HG03280 (cell line): ENCODE results near the gene AGO3.

ENCODE experiments used
- ATAC-seq: cut with Tn5 transposase; IDR thresholded peaks from one replicate; pipeline ENCODE4 v1.9.1; 2021; ENCODE audit warnings: mild to moderate bottlenecking, moderate library complexity; ENCODE audit not compliant: unreplicated experiment

The AGO3 gene

DNA sequence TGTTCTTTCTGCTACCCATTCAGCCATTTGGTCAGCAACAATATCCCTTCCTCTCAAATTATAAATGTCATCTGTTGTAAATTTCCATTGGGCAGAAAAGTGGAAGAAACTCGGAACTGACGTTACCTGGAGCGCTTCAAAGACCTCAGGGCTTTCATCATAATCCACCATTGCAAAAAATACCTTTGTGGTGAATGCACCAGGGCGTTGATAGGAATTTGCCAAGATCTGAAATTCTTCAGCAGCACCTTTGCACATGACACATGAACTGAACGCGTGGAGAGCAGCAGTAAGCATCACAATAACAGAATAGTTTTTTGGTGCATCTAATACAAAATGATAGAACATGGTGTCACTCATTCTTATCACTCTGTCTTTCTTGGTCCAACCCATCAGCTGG lies 149.9 kb downstream of the AGO3 start:
- no peak for ATAC-seq

- ATAC-seq: no peak
Observed at GRCh38 chr1:36081926-36082485, 151.1 kb downstream of the AGO3 start.

DNA sequence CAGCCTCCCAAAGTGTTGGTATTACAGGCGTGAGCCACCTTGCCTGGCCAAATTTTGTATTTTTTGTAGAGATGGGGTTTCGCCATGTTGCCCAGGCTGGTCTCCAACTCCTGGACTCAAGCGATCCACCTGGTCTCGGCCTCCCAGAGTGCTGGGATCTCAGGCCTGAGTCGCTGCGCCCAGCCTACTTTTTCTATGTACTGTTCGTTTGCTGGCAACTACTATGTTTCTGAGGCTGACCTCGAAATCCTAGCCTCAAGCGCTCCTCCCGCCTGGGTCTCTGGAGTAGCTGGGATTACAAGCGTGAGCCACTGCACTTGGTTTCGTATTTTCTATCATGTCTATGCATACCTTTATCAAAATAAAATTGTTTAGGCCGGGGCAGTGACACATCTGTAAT lies 152.3 kb downstream of the AGO3 start:
- ATAC-seq: no peak

- no peak for ATAC-seq
Observed at GRCh38 chr1:36083635-36084496, 153.0 kb downstream of the AGO3 start, which contains the start of gene TEKT2. Gene TEKT2 (plus strand): TSS chr1:36084094. CDS start chr1:36084922, 828 bp downstream.

- ATAC-seq: no peak
Observed at GRCh38 chr1:36084497-36085115, 153.7 kb downstream of the AGO3 start.

- no peak for ATAC-seq
Observed at GRCh38 chr1:36085126-36085525, 154.2 kb downstream of the AGO3 start.

GRCh38 chr1:36085686-36086526 lies 155.0 kb downstream of the AGO3 start:
- no peak for ATAC-seq

GRCh38 chr1:36086529-36087232 lies 155.8 kb downstream of the AGO3 start:
- ATAC-seq: no peak

- ATAC-seq: no peak
Observed at GRCh38 chr1:36087233-36088123, 156.6 kb downstream of the AGO3 start.

GRCh38 chr1:36088265-36088576 lies 157.3 kb downstream of the AGO3 start:
- ATAC-seq: no peak

DNA sequence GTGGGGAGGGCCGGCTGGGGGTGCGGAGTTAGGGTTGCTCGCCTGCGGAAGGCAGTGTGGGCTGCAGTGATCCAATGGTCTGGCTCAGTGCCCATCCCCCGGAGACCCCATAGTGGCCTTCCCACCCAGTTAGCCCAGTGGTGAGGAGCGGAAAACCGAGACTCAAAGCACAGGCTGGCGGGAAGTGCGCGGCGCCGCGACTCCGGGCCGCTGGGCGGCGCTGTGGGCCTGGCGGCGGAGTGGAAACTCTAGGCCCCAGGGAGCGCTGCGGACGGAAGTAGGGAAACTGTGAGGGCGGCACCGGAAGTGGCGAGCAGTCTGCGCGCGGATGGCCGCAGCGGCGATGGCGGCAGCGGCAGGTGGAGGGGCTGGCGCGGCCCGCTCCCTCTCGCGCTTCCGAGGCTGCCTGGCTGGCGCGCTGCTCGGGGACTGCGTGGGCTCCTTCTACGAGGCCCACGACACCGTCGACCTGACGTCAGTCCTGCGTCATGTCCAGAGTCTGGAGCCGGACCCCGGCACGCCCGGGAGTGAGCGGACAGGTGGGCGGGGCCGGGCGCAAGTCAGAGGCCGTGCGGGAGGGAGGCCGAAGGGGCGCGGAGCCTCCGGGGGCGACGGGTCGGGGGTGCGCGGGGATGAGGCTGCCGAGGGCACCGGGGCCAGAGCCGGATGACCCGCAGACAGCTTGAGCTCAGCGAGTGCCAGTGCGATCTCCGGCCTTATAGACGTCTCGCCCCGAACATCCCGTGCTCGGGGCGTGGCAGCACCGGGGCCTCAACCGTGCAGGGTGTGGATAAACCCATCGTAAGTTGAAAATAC lies 157.9 kb downstream of the AGO3 start, which contains the start of gene ADPRS:
ADPRS (plus strand) TSS at position 316 of the 816 bp plus-strand sequence; CDS start at position 329, 13 bp downstream.
- peak; percentile 83 for ATAC-seq

GRCh38 chr1:36089393-36090121 lies 158.7 kb downstream of the AGO3 start:
- ATAC-seq: no peak

DNA sequence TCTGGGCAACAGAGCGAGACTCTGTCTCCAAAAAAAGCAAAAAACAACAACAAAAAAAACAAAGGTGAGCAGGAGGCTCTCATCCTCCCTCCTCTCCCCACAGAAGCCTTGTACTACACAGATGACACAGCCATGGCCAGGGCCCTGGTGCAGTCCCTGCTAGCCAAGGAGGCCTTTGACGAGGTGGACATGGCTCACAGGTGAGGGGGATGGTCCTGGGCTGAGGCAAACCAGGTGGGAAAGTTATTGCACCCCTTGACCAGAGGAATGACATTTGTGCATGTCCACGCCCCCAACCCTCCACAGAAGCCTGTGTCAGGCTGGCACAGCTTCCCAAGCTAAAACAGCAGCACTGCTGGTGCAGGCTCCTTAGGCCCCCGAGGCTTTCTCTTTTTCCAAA lies 160.2 kb downstream of the AGO3 start:
- ATAC-seq: no peak

- no peak for ATAC-seq
Observed at GRCh38 chr1:36091698-36092097, 160.8 kb downstream of the AGO3 start.

- ATAC-seq: no peak
Observed at GRCh38 chr1:36092166-36092797, 161.4 kb downstream of the AGO3 start.

- ATAC-seq: no peak
Observed at GRCh38 chr1:36092798-36093185, 161.9 kb downstream of the AGO3 start.

DNA sequence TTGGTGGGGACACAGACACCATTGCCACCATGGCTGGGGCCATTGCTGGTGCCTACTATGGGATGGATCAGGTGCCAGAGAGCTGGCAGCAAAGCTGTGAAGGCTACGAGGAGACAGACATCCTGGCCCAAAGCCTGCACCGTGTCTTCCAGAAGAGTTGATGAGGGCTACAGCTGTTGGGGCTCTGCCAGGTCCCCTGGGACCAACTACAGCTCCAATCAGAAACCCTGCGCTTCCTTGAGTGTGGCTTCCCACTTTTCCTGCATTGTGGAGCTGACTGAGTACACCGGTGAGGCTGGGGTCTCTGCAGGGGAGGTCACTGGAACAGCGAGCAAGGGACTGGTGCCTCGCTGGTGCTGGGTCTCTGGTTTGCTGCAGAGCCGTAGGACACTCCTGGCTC lies 162.3 kb downstream of the AGO3 start:
- ATAC-seq: no peak

DNA sequence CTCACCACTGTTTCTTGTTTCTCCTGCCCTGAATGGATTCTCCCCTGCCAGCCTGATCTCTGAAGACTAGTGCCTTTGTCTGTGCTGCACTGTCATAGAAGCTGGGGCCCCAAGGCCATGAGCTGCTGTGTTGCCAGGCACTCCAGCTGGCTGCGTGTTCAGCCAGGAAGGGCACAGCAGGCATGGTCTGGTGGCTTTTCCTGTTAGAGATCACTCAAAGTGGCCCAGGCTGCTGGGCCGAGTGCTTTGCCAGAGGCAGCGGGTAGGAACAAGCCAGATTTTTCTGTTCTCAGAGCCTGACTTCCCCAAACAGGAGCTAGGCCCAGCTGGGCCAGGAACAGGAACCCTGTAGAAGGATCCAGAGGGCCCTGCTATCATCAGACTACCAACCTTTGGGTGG lies 163.0 kb downstream of the AGO3 start:
- ATAC-seq: no peak
